NT2/D1 (cell line): ENCODE measurements around the gene ARHGEF16.

ENCODE experiments used
- SUZ12 ChIP-seq: IDR thresholded peaks from 2 replicates; pipeline ENCODE4 v1.6.1; 2011; ENCODE audit not compliant: insufficient read length, insufficient read depth; ENCODE audit errors: extremely low read depth
- ZNF274 ChIP-seq: IDR thresholded peaks from 2 replicates; pipeline ENCODE4 v1.6.1; 2011; ENCODE audit warnings: mild to moderate bottlenecking, low read depth, low read length

DNA sequence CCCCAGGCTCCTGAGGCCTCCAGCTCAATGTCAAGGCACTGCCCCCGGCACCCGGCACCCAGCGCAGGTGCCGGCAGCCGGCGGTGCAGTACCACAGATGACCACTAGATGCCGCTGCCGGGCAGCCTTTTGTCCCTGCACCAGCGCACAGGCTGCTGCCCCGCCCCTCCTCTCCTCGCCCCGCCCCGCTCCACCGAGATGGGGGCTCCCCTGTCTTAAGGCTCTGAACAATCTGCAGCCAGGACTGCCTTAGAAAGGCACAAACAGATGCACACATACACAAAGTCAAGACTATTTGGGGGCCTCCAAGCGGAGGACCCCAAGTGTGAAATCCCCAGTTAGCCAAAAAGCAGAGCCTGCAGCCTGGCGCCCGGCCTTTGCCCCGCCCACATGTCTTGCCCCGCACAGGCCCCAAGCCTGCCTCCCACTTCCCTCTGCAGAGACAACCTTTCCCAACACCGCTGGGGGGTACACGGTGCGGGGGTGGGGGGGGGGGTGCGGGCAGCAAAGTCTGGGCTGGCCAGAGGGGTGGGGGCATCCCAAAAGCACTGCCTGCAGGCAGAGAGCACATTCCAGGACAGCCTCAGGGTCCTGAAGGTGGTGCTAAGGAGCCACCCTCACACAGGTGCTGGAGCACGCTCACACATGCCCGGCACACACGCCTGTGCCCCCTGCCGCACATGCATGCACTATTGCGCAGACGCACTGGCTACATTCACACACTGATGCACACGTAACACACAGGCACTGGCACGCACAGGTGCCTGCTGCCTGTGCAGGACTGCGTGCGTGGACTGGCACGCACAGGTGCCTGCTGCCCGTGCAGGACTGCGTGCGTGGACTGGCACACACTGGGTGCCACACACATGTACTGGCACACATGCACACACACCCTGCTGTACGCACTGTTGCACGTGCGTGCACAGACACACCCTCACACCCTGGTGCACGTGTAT lies 37.1 kb downstream of the ARHGEF16 start:
- no peak for TF ChIP-seq ZNF274
- no peak for TF ChIP-seq SUZ12
